GM12873 (cell line): ENCODE data around the gene DNAJB6.

Experiments
- TF ChIP-seq, protein P1 (sequence below): IDR thresholded peaks from 2 replicates; pipeline ENCODE4 v1.5.1; 2012; ENCODE audit warnings: low read depth, mild to moderate bottlenecking, moderate library complexity, low read length, control low read depth; ENCODE audit not compliant: insufficient read depth; ENCODE audit errors: missing control alignments

Gene DNAJB6

DNA sequence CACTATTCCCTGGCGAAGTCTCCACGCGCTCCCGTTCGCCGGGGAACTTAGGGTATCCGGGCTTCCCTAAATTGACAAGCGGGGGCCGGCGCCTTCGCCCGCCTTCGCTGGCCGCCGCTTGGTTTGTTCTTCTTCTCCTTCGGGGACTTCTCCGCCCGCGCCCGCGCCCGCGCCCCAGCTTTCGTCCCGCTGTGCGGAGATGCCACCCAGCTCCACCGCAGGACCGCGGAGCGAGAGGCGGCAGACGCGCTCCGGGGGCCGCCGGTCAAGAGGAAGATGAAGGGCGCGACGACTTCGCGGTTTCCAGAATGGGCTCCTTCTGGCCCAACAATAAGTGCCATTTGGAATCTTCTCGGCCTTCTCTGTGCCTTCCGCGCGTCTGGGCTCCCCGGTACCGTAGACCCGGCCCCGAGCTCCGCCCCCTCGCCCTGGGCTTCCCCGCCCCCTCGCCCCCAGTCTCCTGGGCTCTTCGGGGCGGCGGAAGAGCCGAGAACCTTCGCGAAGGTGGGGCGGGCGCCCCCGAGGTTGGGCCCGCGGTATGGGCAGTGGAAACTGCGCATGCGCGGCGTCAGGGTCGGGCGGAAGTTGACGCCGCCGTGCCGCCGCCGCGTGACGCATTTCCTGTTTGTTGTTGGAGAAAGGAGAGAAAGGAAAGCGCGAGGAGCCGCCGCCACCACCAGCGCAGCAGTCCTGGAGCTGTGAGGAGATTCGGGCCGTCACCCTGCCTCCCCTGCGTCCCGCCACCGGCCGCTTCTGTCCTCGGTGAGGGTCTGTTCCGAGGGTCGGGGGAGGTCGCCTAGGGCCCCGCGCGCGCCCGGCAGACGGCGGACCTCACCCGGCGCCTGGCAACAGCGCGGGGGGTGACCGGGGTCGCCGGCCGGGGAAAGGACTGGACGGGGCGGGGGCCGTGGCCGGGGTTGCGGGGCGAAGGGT is at the start of gene DNAJB6:
TSS of gene DNAJB6 (plus strand) at position 622 of the 933 bp plus-strand sequence. CDS start 21,569 bp downstream, outside the sequence.
- TF ChIP-seq, protein P1, sequence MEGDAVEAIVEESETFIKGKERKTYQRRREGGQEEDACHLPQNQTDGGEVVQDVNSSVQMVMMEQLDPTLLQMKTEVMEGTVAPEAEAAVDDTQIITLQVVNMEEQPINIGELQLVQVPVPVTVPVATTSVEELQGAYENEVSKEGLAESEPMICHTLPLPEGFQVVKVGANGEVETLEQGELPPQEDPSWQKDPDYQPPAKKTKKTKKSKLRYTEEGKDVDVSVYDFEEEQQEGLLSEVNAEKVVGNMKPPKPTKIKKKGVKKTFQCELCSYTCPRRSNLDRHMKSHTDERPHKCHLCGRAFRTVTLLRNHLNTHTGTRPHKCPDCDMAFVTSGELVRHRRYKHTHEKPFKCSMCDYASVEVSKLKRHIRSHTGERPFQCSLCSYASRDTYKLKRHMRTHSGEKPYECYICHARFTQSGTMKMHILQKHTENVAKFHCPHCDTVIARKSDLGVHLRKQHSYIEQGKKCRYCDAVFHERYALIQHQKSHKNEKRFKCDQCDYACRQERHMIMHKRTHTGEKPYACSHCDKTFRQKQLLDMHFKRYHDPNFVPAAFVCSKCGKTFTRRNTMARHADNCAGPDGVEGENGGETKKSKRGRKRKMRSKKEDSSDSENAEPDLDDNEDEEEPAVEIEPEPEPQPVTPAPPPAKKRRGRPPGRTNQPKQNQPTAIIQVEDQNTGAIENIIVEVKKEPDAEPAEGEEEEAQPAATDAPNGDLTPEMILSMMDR, result no peak

GRCh38 chr7:157291404-157292080 is 45.3 kb upstream of the DNAJB6 start:
- TF ChIP-seq, protein P1, result no peak

- TF ChIP-seq, protein P1, result no peak
These were observed 44.5 kb upstream of the DNAJB6 start for GRCh38 chr7:157292258-157292657.

DNA sequence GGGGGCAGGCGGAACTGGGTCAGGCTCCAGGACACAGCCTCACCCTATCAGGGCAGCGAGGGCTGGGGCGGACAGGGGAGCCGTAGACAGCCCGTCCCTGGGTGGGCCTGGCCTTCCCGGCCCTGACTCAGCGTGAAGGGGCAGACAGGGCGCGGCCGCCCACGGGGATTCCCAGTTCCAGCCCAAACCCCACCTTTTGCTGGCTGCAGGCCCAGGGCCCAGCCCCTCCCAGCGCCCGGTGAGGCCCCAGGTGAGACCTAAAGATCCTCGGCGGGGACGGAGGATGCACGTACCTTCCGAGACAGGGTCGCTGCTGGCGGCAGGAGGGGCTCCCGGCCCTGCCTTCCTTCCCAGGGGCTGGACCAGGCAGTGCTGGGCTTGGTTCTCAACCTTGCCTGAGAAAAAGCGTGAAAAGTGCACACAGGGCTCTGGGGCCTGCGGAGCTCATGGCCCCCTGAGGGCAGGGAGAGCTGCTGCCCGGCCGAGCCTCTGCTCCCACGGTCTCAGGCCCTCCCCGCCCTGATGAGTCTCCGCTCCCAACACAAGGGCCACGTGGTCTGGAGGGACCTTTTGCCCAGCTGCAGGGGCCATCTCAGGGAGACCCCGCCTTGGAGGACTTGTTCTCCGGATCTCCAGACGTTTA is 43.9 kb upstream of the DNAJB6 start:
- TF ChIP-seq, protein P1, result no peak

DNA sequence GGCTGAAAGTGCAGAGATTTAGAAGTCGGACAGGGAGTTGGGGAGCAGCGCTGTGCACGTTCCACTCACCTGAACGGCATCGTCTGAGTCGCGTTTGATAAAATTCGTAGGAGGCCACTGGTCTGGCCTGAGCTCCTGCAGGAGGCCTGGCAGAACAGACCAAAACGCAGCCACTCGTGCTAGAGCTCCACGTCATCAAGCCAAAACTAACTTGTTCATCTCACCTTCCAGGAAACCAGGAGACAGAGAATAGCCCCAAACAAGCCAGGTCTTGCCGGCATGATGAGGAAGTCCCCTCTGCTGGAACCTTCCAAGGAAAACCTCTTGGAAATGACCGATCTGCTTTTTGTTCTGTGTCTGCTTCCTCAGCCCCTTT is 43.4 kb upstream of the DNAJB6 start:
- TF ChIP-seq, protein P1, result no peak

DNA sequence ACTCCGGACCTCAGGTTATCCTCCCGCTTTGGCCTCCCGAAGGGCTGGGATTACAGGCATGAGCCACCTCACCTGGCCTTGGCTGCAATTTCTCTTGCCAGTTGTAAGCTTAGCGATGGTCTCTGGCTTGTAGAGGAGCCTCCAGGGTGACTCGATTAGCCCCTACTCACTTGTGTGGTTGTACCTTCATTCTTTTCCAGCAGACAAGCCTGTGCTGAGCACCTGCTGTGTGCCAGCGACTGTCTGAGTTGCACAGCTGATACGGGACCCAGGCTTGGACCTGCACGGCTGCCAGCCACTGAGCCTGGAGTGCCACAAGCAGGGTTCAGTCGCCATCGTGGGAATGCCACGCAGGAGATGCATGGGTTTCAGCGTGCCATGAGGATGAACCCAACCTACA is 42.0 kb upstream of the DNAJB6 start:
- TF ChIP-seq, protein P1, result no peak

DNA sequence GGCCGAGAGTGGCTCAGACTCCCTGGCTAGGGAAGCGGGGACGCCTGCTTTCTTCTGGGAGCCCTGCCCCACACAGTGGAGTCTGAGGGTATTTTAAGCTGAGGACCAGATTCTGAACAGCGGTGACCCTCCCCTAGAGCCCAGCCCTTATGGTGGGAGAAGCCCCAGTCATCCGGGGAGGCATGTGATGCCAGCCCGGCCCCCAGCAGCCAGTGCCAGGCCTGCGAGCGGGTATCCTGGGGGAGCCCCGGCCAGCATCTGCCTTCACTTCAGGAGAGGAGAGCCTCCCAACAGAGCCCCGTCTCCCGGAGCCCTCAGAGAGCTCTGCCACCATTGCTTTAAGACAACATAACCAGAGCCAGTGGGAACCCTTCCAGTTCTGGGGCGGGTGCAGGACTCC is 41.5 kb upstream of the DNAJB6 start:
- TF ChIP-seq, protein P1, result no peak
